AG10803 (cell line): ENCODE results near the gene ANKMY2.

Experiments used
- DNase-seq: peaks from one replicate; pipeline ENCODE4 v3.0.0; 2010; ENCODE audit warnings: low read depth
- H3K4me3 ChIP-seq: 2 replicates; pipeline ENCODE4 v1.5.1; 2011; ENCODE audit warnings: mild to moderate bottlenecking, low read length, control low read depth
- TF ChIP-seq, protein P1 (sequence below): conservative IDR thresholded peaks from 2 replicates; pipeline ENCODE4 v1.5.1; 2011; ENCODE audit warnings: mild to moderate bottlenecking, low read length, control low read depth, inconsistent platforms

ANKMY2 gene

DNA sequence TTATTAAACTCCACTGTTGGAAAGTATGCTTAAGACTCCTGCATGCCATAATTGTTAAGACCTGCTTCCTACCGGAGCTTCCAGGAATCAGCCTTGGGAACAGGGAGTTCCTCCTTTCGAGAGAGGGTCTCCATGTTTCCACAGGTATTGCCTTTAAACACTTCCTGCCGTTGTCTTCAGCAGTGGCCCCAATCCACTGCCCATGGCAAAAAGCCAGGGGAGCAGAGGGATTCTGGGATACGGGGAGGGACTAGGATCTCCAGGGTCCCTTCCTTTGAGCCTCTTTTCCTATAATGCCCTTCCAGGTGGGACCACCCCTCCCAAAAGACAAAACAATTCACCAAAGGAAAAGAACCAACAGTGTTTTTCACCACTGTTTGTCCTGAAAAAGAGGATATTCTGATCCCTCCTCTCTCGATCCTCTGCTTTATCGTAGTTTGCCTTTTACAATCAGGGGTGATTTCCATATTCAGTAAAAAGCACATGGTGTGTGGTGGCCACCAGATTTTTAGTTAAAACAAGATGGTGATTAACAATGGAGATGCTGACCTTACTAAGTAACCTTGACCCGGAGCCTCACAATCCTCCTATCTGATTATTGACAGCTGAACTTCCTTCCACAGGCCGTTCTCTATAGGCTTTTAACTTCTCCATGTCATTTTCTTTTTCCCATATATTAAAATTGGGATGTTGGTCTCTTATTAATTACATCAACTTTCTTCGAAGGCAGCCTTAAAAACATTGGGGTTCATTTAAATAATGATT, 82.9 kb downstream of the ANKMY2 start:
- no peak for DNase-seq
- TF ChIP-seq, protein P1, sequence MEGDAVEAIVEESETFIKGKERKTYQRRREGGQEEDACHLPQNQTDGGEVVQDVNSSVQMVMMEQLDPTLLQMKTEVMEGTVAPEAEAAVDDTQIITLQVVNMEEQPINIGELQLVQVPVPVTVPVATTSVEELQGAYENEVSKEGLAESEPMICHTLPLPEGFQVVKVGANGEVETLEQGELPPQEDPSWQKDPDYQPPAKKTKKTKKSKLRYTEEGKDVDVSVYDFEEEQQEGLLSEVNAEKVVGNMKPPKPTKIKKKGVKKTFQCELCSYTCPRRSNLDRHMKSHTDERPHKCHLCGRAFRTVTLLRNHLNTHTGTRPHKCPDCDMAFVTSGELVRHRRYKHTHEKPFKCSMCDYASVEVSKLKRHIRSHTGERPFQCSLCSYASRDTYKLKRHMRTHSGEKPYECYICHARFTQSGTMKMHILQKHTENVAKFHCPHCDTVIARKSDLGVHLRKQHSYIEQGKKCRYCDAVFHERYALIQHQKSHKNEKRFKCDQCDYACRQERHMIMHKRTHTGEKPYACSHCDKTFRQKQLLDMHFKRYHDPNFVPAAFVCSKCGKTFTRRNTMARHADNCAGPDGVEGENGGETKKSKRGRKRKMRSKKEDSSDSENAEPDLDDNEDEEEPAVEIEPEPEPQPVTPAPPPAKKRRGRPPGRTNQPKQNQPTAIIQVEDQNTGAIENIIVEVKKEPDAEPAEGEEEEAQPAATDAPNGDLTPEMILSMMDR: no peak
- no peak overlapping the region for H3K4me3 ChIP-seq

- no peak for DNase-seq
- no peak overlapping the region for H3K4me3 ChIP-seq
- TF ChIP-seq, protein P1: no peak
These were observed 83.6 kb downstream of the ANKMY2 start for GRCh38 chr7:16561943-16562342.

GRCh38 chr7:16559497-16560179, 85.9 kb downstream of the ANKMY2 start:
- TF ChIP-seq, protein P1: no peak
- H3K4me3 ChIP-seq: no peak overlapping the region
- no peak for DNase-seq

GRCh38 chr7:16558761-16559302, 86.7 kb downstream of the ANKMY2 start:
- TF ChIP-seq, protein P1: no peak
- no peak overlapping the region for H3K4me3 ChIP-seq
- DNase-seq: no peak

- DNase-seq: no peak
- H3K4me3 ChIP-seq: no peak overlapping the region
- TF ChIP-seq, protein P1: no peak
These were observed 89.2 kb downstream of the ANKMY2 start for GRCh38 chr7:16556359-16556758.

DNA sequence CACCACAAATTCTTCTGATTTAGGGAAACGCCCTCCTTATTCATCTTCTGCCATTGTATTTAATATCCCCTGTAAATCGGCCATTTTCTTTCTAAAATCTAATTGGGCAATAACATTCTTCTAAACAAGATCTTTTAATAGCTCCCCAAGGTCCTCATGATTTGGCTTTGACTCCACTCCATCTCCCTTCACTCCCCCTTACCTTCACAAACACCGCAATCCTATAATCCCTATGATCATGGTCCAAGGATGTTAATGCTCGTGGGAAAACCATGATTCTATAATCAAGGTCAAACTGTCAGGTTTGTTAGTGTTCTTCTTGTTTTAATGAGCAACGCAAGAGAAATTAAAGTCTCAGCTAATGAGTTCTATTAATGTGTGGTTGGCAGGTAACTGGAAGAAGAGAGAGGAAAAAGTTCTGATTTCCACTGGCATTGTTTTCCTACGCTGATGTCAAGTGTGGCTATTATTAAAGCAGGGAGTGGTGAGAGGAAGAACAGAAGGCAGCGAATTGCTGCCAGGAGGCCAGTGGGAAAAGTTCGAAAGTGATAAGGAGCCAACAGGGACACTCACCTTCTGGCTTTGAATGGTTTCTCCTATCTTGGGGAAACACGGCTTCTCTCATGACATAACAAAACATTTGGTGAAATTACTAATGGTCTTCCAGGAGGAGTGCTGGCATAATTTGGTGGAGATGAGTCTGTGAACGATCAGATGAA, 90.9 kb downstream of the ANKMY2 start:
- DNase-seq: no peak
- TF ChIP-seq, protein P1: no peak
- no peak overlapping the region for H3K4me3 ChIP-seq
